HepG2 (cell line): Measurements from ENCODE around the gene NT5M. TPM values are rescaled to one million over a fixed set of nuclear protein-coding genes. Genes with fewer than 3 reads are reported as not detected.
"Not testable (repeated sequence)": the region's sequence is repeated elsewhere in the genome, so short reads cannot be mapped to it uniquely, and the experiment has no call there.

ENCODE experiments used
- ATAC-seq: fragments of 200-7000 bp; cut with Tn5 transposase; 3 replicates; pipeline ENCODE4 v1.9.1; 2020; ENCODE audit warnings: mild to moderate bottlenecking, moderate library complexity
- BruUV-seq: library from RNA; stranded (reverse); fragments of 400-500 nt; replicated peaks from 2 replicates; lab custom pipeline; 2021; lab: Mats Ljungman, UMichigan
- CTCF ChIA-PET: fragments of 300-600 bp; formaldehyde crosslinking; extraction: SDS; loops from one replicate; lab custom pipeline; 2021; ENCODE audit warnings: low total read pairs, inconsistent platforms, low intra/inter-chr PET ratio; lab: Yijun Ruan, JAX
- POLR2A ChIA-PET: fragments of 350-600 bp; sonication (Branson Sonifier 250); formaldehyde crosslinking; loops from one replicate; lab custom pipeline; 2020; ENCODE audit warnings: antibody characterized with exemption, inconsistent platforms; lab: Yijun Ruan, JAX
- DNase-seq: peaks from one replicate; pipeline ENCODE4 v3.0.0-alpha.2; 2015; ENCODE audit warnings: low spot score
- FAIRE-seq: peaks from 3 replicates; lab custom pipeline; 2011; peaks lifted over from hg19 to GRCh38; lab: Jason Lieb, UNC
- H2AFZ ChIP-seq: one replicate; pipeline ENCODE4 v1.6.1; 2011; ENCODE audit warnings: low read length, inconsistent platforms
- H3K27ac ChIP-seq: fragments of 300-600 bp; 3 replicates; pipeline ENCODE4 v1.8.0; 2011; ENCODE audit warnings: mixed run types, mild to moderate bottlenecking, mixed read lengths, low read length, inconsistent platforms; ENCODE audit not compliant: insufficient read depth; ENCODE audit errors: extremely low read length
- H3K27me3 ChIP-seq, 2 experiments: fragments of 200-600 bp in 1 of 2; 2 replicates in 1 of 2; 3 replicates in 1 of 2; pipeline versions ENCODE4 v1.6.0 to v1.8.0; 2011; ENCODE audit warnings: low read length in 2 of 2, mild to moderate bottlenecking in 2 of 2, moderate library complexity in 2 of 2, inconsistent platforms in 1 of 2; ENCODE audit not compliant: insufficient read depth in 2 of 2, control insufficient read depth in 1 of 2
- H3K36me3 ChIP-seq, 2 experiments: fragments of 200-600 bp in 1 of 2; replicated peaks in 1 of 2; 2 replicates in 1 of 2; 3 replicates in 1 of 2; pipeline versions ENCODE4 v1.5.1 to v1.8.0; 2011; ENCODE audit warnings: low read length in 2 of 2, inconsistent platforms in 1 of 2; ENCODE audit not compliant: insufficient read depth in 2 of 2, control insufficient read depth in 1 of 2
- H3K4me1 ChIP-seq: 2 replicates; pipeline ENCODE4 v1.5.1; 2012; ENCODE audit warnings: low read length, inconsistent platforms; ENCODE audit not compliant: insufficient read depth
- H3K4me2 ChIP-seq: 2 replicates; pipeline ENCODE4 v1.6.0; 2011; ENCODE audit warnings: low read depth, low read length, inconsistent platforms
- H3K4me3 ChIP-seq, 3 experiments: fragments of 200-600 bp in 1 of 3; sonication (generic), shearing (Covaris generic) in 1 of 3; replicated peaks in 1 of 3; 2 replicates each; pipeline ENCODE4 v1.5.1; 2011 to 2016; ENCODE audit warnings: low read length in 3 of 3, inconsistent platforms in 2 of 3, low read depth in 2 of 3, mild to moderate bottlenecking in 2 of 3, control low read depth in 1 of 3, mixed read lengths in 1 of 3; ENCODE audit not compliant: insufficient read depth in 1 of 3
- H3K79me2 ChIP-seq: one replicate; pipeline ENCODE4 v1.6.1; 2011; ENCODE audit warnings: low read length, inconsistent platforms; ENCODE audit not compliant: insufficient read depth
- H3K9ac ChIP-seq: 2 replicates; pipeline ENCODE4 v1.6.0; 2011; ENCODE audit warnings: mild to moderate bottlenecking, low read depth, low read length, inconsistent platforms; ENCODE audit not compliant: insufficient read depth
- H3K9me3 ChIP-seq: 2 replicates; pipeline ENCODE4 v1.5.1; 2012; ENCODE audit warnings: mild to moderate bottlenecking, low read length
- H4K20me1 ChIP-seq: 2 replicates; pipeline ENCODE4 v1.6.0; 2011; ENCODE audit warnings: inconsistent platforms, mild to moderate bottlenecking, low read length, moderate library complexity; ENCODE audit not compliant: insufficient read depth
- KMT2B ChIP-seq: IDR thresholded peaks from 2 replicates; pipeline ENCODE4 v1.6.1; 2016; ENCODE audit warnings: missing genetic modification reagents, missing compliant biosample characterization
- SYNCRIP ChIP-seq: fragments of 200-400 bp; formaldehyde crosslinking; IDR thresholded peaks from 2 replicates; pipeline ENCODE4 v1.6.1; 2018; ENCODE audit warnings: mild to moderate bottlenecking, low read depth, low read length; ENCODE audit not compliant: insufficient read depth
- ZNF121 ChIP-seq: sonication (generic); formaldehyde crosslinking; IDR thresholded peaks from 2 replicates; pipeline ENCODE4 v1.5.0; 2020; ENCODE audit warnings: mild to moderate bottlenecking, missing genetic modification reagents
- ZNF839 ChIP-seq: sonication (generic); formaldehyde crosslinking; IDR thresholded peaks from 2 replicates; pipeline ENCODE4 v1.4.0; 2020; ENCODE audit warnings: missing genetic modification reagents, mild to moderate bottlenecking, borderline replicate concordance
- WGBS: methylation state at CpG from one replicate; pipeline ENCODE4 v1.1.6; 2017; ENCODE audit warnings: low lambda C conversion rate; 5-methylcytosine and 5-hydroxymethylcytosine counted together
- in situ Hi-C: cut with HindIII; loops from 2 replicates; pipeline ENCODE4 v1.10.0; 2017; ENCODE audit warnings: low pct_unique_long_range_greater_than_20kb; ENCODE audit not compliant: extremely low pct_ligation_motif_present
- intact Hi-C: fragments of 100-400 bp; cut with micrococcal nuclease; formaldehyde crosslinking; loops from one replicate; pipeline ENCODE4 v1.10.0; 2022; ENCODE audit not compliant: unreplicated experiment
- polyA plus RNA-seq, 8 experiments: library from polyadenylated mRNA; depleted of rRNA in 3 of 8; stranded (reverse) in 7 of 8; unstranded in 1 of 8; fragments of >200 nt; fragmentation: Illumina TruSeq in 4 of 8; extraction: Trizol in 4 of 8; gene quantifications; 2 replicates each; pipeline versions ENCODE4 v1.2.1 to v1.2.3, GENCODE V29; 2011 to 2016; ENCODE audit warnings: low read depth in 4 of 8, missing spikeins in 1 of 8, mixed read lengths in 1 of 8; ENCODE audit not compliant: insufficient read depth in 1 of 8
- total RNA-seq, 5 experiments: library from RNA; depleted of rRNA; stranded (reverse); fragments of >200 nt; fragmentation: Illumina TruSeq; extraction: Trizol; gene quantifications; 2 replicates each; pipeline ENCODE4 v1.2.3, GENCODE V29; 2016; ENCODE audit warnings: low read depth in 1 of 5
- TF ChIP-seq, protein P1 (sequence below): IDR thresholded peaks from 2 replicates; pipeline ENCODE4 v1.6.1; 2016

Gene NT5M
- total and polyA plus RNA-seq, 2 of the 13 experiments (the other 11 are each of a cell fraction or from before 2014, with no cell fraction given) = 0.55 to 0.78 TPM

DNA sequence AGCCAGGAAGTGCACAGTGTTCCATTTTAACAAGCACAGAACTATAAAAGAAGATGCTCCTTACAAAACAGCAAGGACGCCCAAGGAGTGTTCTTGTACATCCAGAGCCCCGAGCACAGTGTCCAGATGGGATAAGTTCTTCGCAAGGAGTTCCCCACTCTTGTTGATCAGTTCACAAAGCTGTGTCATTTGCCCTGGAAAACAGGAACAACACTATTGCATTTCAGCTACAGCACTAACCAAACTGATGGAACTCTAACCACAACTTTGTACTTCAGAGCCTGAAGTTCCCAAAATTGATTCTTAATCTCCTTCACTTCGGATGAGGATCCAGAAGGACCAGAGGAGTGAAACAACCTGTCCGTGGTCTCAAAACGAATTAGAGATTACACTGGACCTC is 27.2 kb upstream of the NT5M start:
- no peak for DNase-seq
- intact Hi-C loops (no loop called here), in situ Hi-C loops (no loop called here)
- Histone ChIP-seq H4K20me1 (peaks cover 9% of the 10 kb centered on the region), H3K9me3 (no peaks in the 10 kb centered on the region), H2AFZ (no peak overlapping the region), H3K4me3 (no peak overlapping the region), H3K79me2 (peaks cover 35% of the 10 kb centered on the region), H3K4me2 (no peak overlapping the region), H3K27ac (no peak overlapping the region), H3K36me3 (peaks cover 2 to 32% of the 10 kb centered on the region in 2 experiments; a peak in 4 of 5 replicates), H3K9ac (no peak overlapping the region), H3K27me3 (no peaks in the 10 kb centered on the region; a peak in 1 of 5 replicates), H3K4me1 (peaks cover 14% of the 10 kb centered on the region)
- BruUV-seq = no TSS peak
- no peak for ATAC-seq
- TF ChIP-seq SYNCRIP (no peak), ZNF839 (no peak), KMT2B (CRISPR knock-in tag) (no peak)
- TF ChIP-seq, protein P1, sequence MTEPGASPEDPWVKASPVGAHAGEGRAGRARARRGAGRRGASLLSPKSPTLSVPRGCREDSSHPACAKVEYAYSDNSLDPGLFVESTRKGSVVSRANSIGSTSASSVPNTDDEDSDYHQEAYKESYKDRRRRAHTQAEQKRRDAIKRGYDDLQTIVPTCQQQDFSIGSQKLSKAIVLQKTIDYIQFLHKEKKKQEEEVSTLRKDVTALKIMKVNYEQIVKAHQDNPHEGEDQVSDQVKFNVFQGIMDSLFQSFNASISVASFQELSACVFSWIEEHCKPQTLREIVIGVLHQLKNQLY = no peak
- FAIRE-seq = no peak
- POLR2A ChIA-PET = no interaction called here
- 95% methylated on average over 6 of the region's 6 CpGs for WGBS
- CTCF ChIA-PET = no interaction called here

DNA sequence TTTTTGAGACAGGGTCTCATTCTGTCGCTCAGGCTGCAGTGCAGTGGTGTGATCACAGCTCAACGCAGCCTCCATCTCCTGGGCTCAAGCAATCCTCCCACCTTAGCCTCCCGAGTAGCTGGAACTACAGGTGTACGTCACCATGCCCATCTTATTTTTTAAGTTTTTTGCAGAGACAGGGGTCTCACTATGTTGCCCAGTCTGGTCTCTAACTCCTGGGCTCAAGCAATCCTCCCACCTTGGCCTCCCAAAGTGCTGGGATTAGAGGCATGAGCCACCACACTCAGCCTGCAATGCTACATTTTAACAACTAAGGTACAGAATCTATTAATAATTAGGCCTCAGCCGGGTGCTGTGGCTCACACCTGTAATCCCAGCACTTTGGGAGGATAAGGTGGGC is 25.7 kb upstream of the NT5M start:
- POLR2A ChIA-PET, intact Hi-C loops, H3K27ac ChIP-seq, H3K9me3 ChIP-seq, H3K27me3 ChIP-seq, H3K9ac ChIP-seq, H3K4me3 ChIP-seq, H2AFZ ChIP-seq, CTCF ChIA-PET, in situ Hi-C loops, BruUV-seq, DNase-seq, FAIRE-seq, H3K4me2 ChIP-seq, H4K20me1 ChIP-seq, ATAC-seq: not testable (repeated sequence)
- H3K4me1 ChIP-seq = peaks cover 24% of the 10 kb centered on the region
- TF ChIP-seq ZNF121 (CRISPR knock-in tag) = peak; percentile 34
- peaks cover 35% of the 10 kb centered on the region for H3K79me2 ChIP-seq
- peaks cover 2 to 26% of the 10 kb centered on the region in 2 experiments; a peak in 4 of 5 replicates for H3K36me3 ChIP-seq
- WGBS = 97% methylated on average over 5 of the region's 5 CpGs
